LNCAP (cell line): Measurements from ENCODE around the gene RBM17.

Experiments used
- TF ChIP-seq, protein P1 (sequence below): fragments of 450-650 bp; IDR thresholded peaks from 2 replicates; pipeline ENCODE4 v1.5.1; 2017; ENCODE audit warnings: mild to moderate bottlenecking

Gene RBM17

DNA sequence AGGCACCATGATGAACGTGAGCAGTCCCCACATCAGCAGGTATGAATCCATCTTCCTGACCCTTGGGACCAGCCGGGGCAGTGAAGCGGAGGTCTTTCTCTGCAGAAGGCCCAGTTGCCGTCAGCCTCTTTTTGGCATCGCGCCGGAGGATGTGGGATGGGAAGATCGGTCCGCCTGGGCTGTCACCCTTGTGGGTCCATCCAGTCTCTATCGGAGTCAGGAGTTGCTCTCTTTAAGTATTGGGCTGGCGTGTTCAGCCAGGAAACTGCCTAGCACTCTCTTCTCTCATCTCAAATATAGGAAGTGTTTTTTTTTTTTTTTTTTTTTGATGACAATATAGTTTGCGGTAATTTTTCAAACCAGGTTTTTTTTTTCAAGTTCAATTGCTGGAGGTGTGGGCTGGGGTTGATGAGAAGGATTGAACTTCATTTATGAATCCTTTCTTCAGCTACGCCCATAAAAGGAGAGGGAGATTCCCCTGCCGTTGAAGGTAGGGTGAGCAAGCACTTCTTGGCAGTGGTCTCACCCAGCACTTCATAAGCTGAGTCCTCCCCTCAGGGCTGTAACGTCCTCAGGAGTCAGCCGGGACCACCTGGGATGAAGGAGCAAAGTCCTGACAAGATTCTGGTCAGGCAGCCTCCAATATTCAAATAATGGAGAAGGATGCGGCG is 26.6 kb upstream of the RBM17 start, which contains the start of gene IL2RA:
Gene IL2RA, minus strand, starts transcription at position 267 of the 671 bp plus-strand sequence. Its CDS starts 216 bp downstream, at position 51.
- TF ChIP-seq, protein P1, sequence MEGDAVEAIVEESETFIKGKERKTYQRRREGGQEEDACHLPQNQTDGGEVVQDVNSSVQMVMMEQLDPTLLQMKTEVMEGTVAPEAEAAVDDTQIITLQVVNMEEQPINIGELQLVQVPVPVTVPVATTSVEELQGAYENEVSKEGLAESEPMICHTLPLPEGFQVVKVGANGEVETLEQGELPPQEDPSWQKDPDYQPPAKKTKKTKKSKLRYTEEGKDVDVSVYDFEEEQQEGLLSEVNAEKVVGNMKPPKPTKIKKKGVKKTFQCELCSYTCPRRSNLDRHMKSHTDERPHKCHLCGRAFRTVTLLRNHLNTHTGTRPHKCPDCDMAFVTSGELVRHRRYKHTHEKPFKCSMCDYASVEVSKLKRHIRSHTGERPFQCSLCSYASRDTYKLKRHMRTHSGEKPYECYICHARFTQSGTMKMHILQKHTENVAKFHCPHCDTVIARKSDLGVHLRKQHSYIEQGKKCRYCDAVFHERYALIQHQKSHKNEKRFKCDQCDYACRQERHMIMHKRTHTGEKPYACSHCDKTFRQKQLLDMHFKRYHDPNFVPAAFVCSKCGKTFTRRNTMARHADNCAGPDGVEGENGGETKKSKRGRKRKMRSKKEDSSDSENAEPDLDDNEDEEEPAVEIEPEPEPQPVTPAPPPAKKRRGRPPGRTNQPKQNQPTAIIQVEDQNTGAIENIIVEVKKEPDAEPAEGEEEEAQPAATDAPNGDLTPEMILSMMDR, result no peak

GRCh38 chr10:6064119-6064518 is 24.7 kb upstream of the RBM17 start:
- TF ChIP-seq, protein P1, result no peak

GRCh38 chr10:6065406-6065805 is 23.4 kb upstream of the RBM17 start:
- TF ChIP-seq, protein P1, result no peak

DNA sequence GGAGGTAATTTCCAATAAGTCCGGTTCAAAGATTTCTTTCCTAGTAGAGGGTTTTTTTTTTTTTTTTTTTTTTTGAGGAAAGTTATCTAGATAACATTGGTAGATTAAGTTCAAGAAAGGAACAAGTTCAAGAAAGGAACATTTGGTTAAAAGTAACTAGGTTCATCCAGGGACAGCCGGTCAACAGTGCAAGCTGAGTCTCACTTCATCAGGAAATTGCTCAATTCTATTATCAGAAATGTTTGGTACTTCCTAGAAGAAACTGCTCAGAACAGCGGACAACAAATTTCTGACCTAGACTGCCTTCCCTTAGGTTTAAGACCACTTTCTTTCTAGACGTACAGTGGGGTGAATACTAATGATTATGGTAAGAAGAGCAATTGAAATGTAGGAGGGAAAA is 23.0 kb upstream of the RBM17 start:
- TF ChIP-seq, protein P1, result no peak

DNA sequence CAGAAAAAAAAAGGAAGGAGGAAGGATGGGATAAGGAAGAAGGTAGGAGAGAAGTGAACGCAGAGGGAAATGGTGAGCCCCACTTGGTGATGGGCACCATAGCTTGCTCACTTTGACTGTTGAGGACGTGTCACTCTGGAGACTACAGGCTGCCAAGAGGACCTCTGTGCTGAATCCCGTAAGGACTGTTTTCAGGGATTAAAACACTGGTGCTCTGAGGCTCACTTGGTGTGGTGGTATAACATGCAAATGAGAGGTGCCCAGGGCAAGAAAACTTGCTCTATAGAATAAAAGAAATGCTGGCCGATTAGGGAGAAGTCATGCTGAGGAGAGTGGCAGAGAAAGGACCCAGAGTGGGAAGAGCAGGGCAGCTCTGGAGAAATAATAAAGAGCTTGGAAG is 21.4 kb upstream of the RBM17 start:
- TF ChIP-seq, protein P1, result no peak

- TF ChIP-seq, protein P1, result no peak
Measured at GRCh38 chr10:6068006-6068405, 20.8 kb upstream of the RBM17 start.

GRCh38 chr10:6068422-6068821 is 20.4 kb upstream of the RBM17 start:
- TF ChIP-seq, protein P1, result no peak
